ENCODE results near the gene STRIT1. TPM values are rescaled to one million over a fixed set of nuclear protein-coding genes. Genes with fewer than 3 reads are reported as not detected.

Gene STRIT1
- total RNA-seq, 1 donor from 2014 or later: not detected

DNA sequence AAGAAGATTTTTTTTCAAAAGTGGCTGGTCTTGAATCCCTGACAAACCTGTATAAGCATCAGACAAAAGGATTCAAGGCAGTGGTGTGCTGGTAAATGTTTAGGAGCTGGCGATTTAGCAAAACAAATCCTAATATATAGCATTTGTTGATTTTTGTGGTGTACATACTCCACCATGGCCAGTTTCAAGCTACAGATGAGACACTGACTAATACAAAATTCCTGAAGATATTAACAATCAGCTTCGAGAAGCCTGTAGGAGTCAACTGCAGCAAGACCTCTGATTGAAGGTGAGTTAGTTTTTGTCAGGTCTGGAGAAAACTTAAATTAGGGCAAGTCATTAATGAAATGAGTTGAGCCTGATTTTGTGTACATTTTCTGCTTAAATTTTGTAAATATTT is 6.7 kb downstream of the STRIT1 start:
- Mint-ChIP-seq H3K4me1 (ENCODE audit: low read depth, unreplicated experiment) (no peaks in the 10 kb centered on the region), H3K27me3 (ENCODE audit: unreplicated experiment) (no peaks in the 10 kb centered on the region), H3K9me3 (ENCODE audit: unreplicated experiment) (no peaks in the 10 kb centered on the region), H3K4me3 (ENCODE audit: unreplicated experiment) (no peak overlapping the region), H3K27ac (ENCODE audit: unreplicated experiment) (no peak overlapping the region), H3K36me3 (ENCODE audit: unreplicated experiment) (no peaks in the 10 kb centered on the region)
- no peak for DNase-seq
- TF ChIP-seq, protein P1, sequence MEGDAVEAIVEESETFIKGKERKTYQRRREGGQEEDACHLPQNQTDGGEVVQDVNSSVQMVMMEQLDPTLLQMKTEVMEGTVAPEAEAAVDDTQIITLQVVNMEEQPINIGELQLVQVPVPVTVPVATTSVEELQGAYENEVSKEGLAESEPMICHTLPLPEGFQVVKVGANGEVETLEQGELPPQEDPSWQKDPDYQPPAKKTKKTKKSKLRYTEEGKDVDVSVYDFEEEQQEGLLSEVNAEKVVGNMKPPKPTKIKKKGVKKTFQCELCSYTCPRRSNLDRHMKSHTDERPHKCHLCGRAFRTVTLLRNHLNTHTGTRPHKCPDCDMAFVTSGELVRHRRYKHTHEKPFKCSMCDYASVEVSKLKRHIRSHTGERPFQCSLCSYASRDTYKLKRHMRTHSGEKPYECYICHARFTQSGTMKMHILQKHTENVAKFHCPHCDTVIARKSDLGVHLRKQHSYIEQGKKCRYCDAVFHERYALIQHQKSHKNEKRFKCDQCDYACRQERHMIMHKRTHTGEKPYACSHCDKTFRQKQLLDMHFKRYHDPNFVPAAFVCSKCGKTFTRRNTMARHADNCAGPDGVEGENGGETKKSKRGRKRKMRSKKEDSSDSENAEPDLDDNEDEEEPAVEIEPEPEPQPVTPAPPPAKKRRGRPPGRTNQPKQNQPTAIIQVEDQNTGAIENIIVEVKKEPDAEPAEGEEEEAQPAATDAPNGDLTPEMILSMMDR (IDR thresholded peaks at IDR 0.05; ENCODE audit: partially characterized antibody, unreplicated experiment): no peak

DNA sequence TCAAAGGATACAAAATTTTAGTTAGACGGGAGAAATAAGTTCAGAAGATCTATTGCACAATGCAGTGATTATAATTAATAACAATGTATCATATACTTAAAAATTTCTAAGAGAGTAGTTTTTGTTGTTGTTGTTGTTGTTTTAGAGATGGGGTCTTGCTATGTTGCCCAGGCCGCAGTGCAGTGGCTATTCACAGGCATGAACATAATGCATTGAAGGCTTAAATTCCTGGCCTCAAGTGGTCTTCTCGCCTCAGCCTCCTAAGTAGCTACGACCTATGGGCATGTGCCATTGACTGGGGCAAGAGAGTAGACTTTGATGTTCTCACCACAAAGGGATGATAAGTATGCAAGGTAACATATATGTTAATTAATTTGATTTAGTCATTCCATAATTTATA is 7.5 kb downstream of the STRIT1 start:
- Mint-ChIP-seq H3K27ac (ENCODE audit: unreplicated experiment) (no peak overlapping the region), H3K4me3 (ENCODE audit: unreplicated experiment) (no peak overlapping the region), H3K27me3 (ENCODE audit: unreplicated experiment) (no peaks in the 10 kb centered on the region), H3K4me1 (ENCODE audit: low read depth, unreplicated experiment) (no peaks in the 10 kb centered on the region), H3K9me3 (ENCODE audit: unreplicated experiment) (no peaks in the 10 kb centered on the region), H3K36me3 (ENCODE audit: unreplicated experiment) (no peaks in the 10 kb centered on the region)
- TF ChIP-seq, protein P1 (IDR thresholded peaks at IDR 0.05; ENCODE audit: partially characterized antibody, unreplicated experiment): no peak
- DNase-seq: no peak

DNA sequence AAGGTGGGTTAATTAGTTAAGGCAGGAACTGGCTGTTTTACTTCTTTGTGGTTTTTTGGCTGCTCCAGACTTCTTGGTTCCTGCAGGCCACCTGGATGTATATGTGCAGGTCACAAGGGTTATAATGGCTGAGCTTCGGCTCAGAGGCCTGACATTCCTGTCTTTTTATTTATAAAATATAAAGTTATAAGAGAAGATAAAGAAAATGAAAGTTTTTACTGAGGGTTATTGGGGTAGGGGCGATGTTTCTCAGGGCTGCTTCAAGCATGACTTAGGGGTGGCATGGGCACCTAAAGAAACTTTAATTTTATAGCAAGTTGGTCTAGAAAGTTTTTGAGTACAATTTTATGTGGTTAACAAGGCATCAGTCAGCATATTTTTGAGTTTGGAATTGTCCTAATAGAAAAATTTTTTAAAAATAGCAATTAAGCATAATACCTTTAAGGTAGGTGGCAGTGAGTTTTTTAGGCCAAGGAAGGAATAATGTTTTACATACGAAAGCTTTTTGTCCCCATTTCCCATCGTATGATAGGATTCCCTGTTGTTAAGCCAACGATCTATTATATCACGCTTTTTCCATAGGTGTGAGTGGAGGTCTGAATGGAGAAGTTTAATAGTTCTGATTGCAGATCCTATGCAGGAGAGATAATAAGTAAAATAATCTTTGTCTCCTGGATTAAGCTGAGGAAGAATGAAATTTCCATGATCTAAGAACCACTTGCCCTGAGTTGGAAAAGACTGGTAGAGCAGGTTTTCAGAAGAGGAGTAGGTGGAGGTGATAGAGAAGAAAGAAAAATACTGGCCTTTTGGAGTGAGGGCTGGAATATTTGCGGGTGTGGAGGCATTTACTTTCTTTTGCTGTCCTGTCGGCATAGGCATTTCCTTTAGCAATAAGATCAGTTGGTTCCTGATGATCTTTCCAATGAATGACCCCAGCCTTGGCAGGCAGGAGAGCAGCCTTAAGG is 10.1 kb downstream of the STRIT1 start:
- DNase-seq: no peak
- TF ChIP-seq, protein P1 (IDR thresholded peaks at IDR 0.05; ENCODE audit: partially characterized antibody, unreplicated experiment): no peak
- Mint-ChIP-seq H3K4me3 (ENCODE audit: unreplicated experiment) (no peak overlapping the region), H3K27ac (ENCODE audit: unreplicated experiment) (no peak overlapping the region), H3K9me3 (ENCODE audit: unreplicated experiment) (peaks cover 4% of the 10 kb centered on the region), H3K27me3 (ENCODE audit: unreplicated experiment) (no peaks in the 10 kb centered on the region), H3K36me3 (ENCODE audit: unreplicated experiment) (peaks cover 10% of the 10 kb centered on the region), H3K4me1 (ENCODE audit: low read depth, unreplicated experiment) (no peaks in the 10 kb centered on the region)

DNA sequence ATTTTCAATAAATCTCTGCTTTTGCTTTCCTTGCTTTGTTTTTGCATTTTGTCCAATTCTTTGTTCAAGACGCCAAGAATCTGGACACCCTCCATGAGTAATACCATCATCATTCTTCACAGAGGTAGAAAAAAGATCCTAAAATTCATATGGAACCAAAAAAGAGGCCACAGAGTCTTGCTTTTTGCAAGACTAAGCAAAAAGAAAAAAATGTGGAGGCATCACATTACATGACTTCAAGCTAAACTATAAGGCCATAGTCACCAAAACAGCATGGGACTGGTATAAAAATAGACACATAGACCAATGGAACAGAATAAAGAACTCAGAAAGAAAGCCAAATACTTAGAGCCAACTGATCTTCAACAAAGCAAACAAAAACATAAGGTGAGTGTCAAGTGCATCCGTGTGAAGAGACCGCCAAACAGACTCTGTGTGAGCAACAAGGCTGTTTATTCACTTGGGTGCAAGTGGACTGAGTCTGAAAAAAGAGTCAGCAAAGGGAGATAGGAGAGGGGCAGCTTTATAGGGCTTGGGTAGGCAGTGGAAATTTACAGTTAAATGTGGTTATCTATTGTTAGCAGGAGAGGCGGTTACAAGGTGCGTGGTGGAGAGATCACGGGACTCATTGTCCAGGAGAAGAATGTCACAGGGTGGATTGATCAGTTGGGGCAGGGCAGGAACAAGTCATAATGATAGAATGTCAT is 10.9 kb downstream of the STRIT1 start:
- peaks cover 4% of the 10 kb centered on the region for H3K9me3 Mint-ChIP-seq (ENCODE audit: unreplicated experiment)
- H3K4me3 Mint-ChIP-seq (ENCODE audit: unreplicated experiment): no peak overlapping the region
- no peaks in the 10 kb centered on the region for H3K27me3 Mint-ChIP-seq (ENCODE audit: unreplicated experiment)
- no peak overlapping the region for H3K27ac Mint-ChIP-seq (ENCODE audit: unreplicated experiment)
- no peak for DNase-seq
- TF ChIP-seq, protein P1 (IDR thresholded peaks at IDR 0.05; ENCODE audit: partially characterized antibody, unreplicated experiment): no peak
- no peaks in the 10 kb centered on the region for H3K4me1 Mint-ChIP-seq (ENCODE audit: low read depth, unreplicated experiment)
- H3K36me3 Mint-ChIP-seq (ENCODE audit: unreplicated experiment): peaks cover 10% of the 10 kb centered on the region
